IMR-90 (cell line): ENCODE measurements around the gene ISX. TPM values are rescaled to one million over a fixed set of nuclear protein-coding genes. Genes with fewer than 3 reads are reported as not detected.

ENCODE experiments used
- ATAC-seq: fragments of 200-7000 bp; cut with Tn5 transposase; 2 replicates; pipeline ENCODE4 v1.9.1; 2020; ENCODE audit warnings: low read depth, mild to moderate bottlenecking, moderate library complexity
- BruUV-seq: library from RNA; stranded (reverse); fragments of 400-500 nt; replicated peaks from 2 replicates; lab custom pipeline; 2021; lab: Mats Ljungman, UMichigan
- CTCF ChIA-PET: fragments of 300-600 bp; formaldehyde crosslinking; extraction: SDS; loops from one replicate; lab custom pipeline; 2021; ENCODE audit warnings: antibody characterized with exemption; lab: Yijun Ruan, JAX
- POLR2A ChIA-PET: fragments of 300-600 bp; sonication (Branson Sonifier 250); formaldehyde crosslinking; loops from one replicate; lab custom pipeline; 2022; ENCODE audit warnings: antibody characterized with exemption; ENCODE audit not compliant: unreplicated experiment; lab: Charles Lee
- DNase-seq: peaks from one replicate; pipeline ENCODE4 v3.0.0; 2013
- H2AFZ ChIP-seq: replicated peaks from 2 replicates; pipeline ENCODE3; 2013; ENCODE audit warnings: low read length, mild to moderate bottlenecking; ENCODE audit not compliant: poor library complexity
- H2AK5ac ChIP-seq: 2 replicates; pipeline ENCODE4 v1.6.1; 2013; ENCODE audit warnings: low read depth, low read length, inconsistent platforms
- H2AK9ac ChIP-seq: replicated peaks from 2 replicates; pipeline ENCODE3; 2013; ENCODE audit warnings: mild to moderate bottlenecking, low read depth, low read length, moderate library complexity; ENCODE audit not compliant: poor library complexity
- H2BK120ac ChIP-seq: 2 replicates; pipeline ENCODE4 v1.6.1; 2013; ENCODE audit warnings: low read depth, low read length, inconsistent platforms
- H2BK15ac ChIP-seq: 3 replicates; pipeline ENCODE4 v1.6.1; 2013; ENCODE audit warnings: low read depth, low read length, inconsistent platforms
- H2BK20ac ChIP-seq: 2 replicates; pipeline ENCODE4 v1.6.1; 2013; ENCODE audit warnings: low read depth, mild to moderate bottlenecking, inconsistent platforms, low read length, moderate library complexity
- H2BK5ac ChIP-seq: 2 replicates; pipeline ENCODE4 v1.6.1; 2013; ENCODE audit warnings: mild to moderate bottlenecking, low read depth, low read length, inconsistent platforms; ENCODE audit not compliant: poor library complexity, severe bottlenecking
- H3K14ac ChIP-seq: replicated peaks from 2 replicates; pipeline ENCODE4 v1.6.1; 2013; ENCODE audit warnings: low read depth, low read length, inconsistent platforms
- H3K18ac ChIP-seq: 2 replicates; pipeline ENCODE4 v1.6.1; 2013; ENCODE audit warnings: low read depth, low read length, control low read depth
- H3K23ac ChIP-seq: 2 replicates; pipeline ENCODE4 v1.6.1; 2013; ENCODE audit warnings: low read depth, low read length, inconsistent platforms
- H3K27ac ChIP-seq: 2 replicates; pipeline ENCODE4 v1.5.1; 2013; ENCODE audit warnings: mild to moderate bottlenecking, control low read depth, low read length; ENCODE audit not compliant: insufficient read depth
- H3K27me3 ChIP-seq: 2 replicates; pipeline ENCODE4 v1.6.1; 2013; ENCODE audit warnings: low read length; ENCODE audit not compliant: control insufficient read depth, insufficient read depth
- H3K36me3 ChIP-seq: 2 replicates; pipeline ENCODE4 v1.6.1; 2013; ENCODE audit warnings: low read length, mixed read lengths; ENCODE audit not compliant: control insufficient read depth, insufficient read depth
- H3K4ac ChIP-seq: 2 replicates; pipeline ENCODE4 v1.6.1; 2013; ENCODE audit warnings: low read depth, low read length, inconsistent platforms
- H3K4me1 ChIP-seq: 2 replicates; pipeline ENCODE4 v1.6.1; 2013; ENCODE audit warnings: low read length, mixed read lengths; ENCODE audit not compliant: control insufficient read depth, insufficient read depth
- H3K4me2 ChIP-seq: 2 replicates; pipeline ENCODE4 v1.6.1; 2013; ENCODE audit warnings: low read depth, mild to moderate bottlenecking, control low read depth, low read length, moderate library complexity
- H3K4me3 ChIP-seq: 2 replicates; pipeline ENCODE4 v1.5.1; 2013; ENCODE audit warnings: low read depth, mild to moderate bottlenecking, control low read depth, low read length, moderate library complexity; ENCODE audit not compliant: insufficient read depth
- H3K56ac ChIP-seq: 2 replicates; pipeline ENCODE4 v1.6.1; 2013; ENCODE audit warnings: low read length, inconsistent platforms; ENCODE audit not compliant: insufficient read depth; ENCODE audit errors: extremely low read depth
- H3K79me1 ChIP-seq, 2 experiments: 2 replicates each; pipeline ENCODE4 v1.6.1; 2013; ENCODE audit warnings: low read length in 2 of 2, inconsistent platforms in 1 of 2, low read depth in 1 of 2
- H3K9ac ChIP-seq: 2 replicates; pipeline ENCODE4 v1.6.1; 2013; ENCODE audit warnings: low read depth, low read length, control low read depth
- H3K9me1 ChIP-seq: 2 replicates; pipeline ENCODE4 v1.6.1; 2013; ENCODE audit warnings: low read length, inconsistent platforms; ENCODE audit not compliant: insufficient read depth
- H3K9me3 ChIP-seq: 2 replicates; pipeline ENCODE4 v1.6.1; 2013; ENCODE audit warnings: low read length; ENCODE audit not compliant: control insufficient read depth, insufficient read depth
- H4K20me1 ChIP-seq: 2 replicates; pipeline ENCODE4 v1.6.1; 2013; ENCODE audit warnings: low read length, inconsistent platforms; ENCODE audit not compliant: insufficient read depth
- H4K5ac ChIP-seq: 2 replicates; pipeline ENCODE4 v1.6.1; 2013; ENCODE audit warnings: mild to moderate bottlenecking, low read depth, low read length, control low read depth
- H4K8ac ChIP-seq, 2 experiments: 2 replicates each; pipeline ENCODE4 v1.6.1; 2013; ENCODE audit warnings: low read depth in 2 of 2, low read length in 2 of 2, control low read depth in 1 of 2, inconsistent platforms in 1 of 2
- H4K91ac ChIP-seq: 2 replicates; pipeline ENCODE4 v1.6.1; 2013; ENCODE audit warnings: low read depth, low read length, inconsistent platforms; ENCODE audit not compliant: insufficient read depth
- BHLHE40 ChIP-seq: fragments of 150-350 bp; IDR thresholded peaks from 2 replicates; pipeline ENCODE4 v1.6.1; 2016; ENCODE audit warnings: mild to moderate bottlenecking, low read depth, low read length
- CEBPB ChIP-seq: IDR thresholded peaks from 2 replicates; pipeline ENCODE4 v1.6.1; 2012; ENCODE audit warnings: low read depth, low read length, improper control_type of control experiment
- CHD1 ChIP-seq: IDR thresholded peaks from 2 replicates; pipeline ENCODE4 v1.6.1; 2012; ENCODE audit warnings: low read depth, low read length, improper control_type of control experiment
- FOS ChIP-seq: fragments of 150-350 bp; IDR thresholded peaks from 2 replicates; pipeline ENCODE4 v1.6.1; 2016; ENCODE audit warnings: low read depth, low read length
- MAFK ChIP-seq: IDR thresholded peaks from 2 replicates; pipeline ENCODE4 v1.6.1; 2012; ENCODE audit warnings: low read depth, low read length, improper control_type of control experiment
- MAZ ChIP-seq: IDR thresholded peaks from 2 replicates; pipeline ENCODE4 v1.6.1; 2012; ENCODE audit warnings: low read depth, mild to moderate bottlenecking, low read length, improper control_type of control experiment, moderate library complexity, borderline replicate concordance
- MXI1 ChIP-seq: IDR thresholded peaks from 2 replicates; pipeline ENCODE4 v1.6.1; 2012; ENCODE audit warnings: low read depth, mild to moderate bottlenecking, low read length, moderate library complexity, borderline replicate concordance
- NFE2L2 ChIP-seq: fragments of 150-350 bp; IDR thresholded peaks from 2 replicates; pipeline ENCODE4 v1.6.1; 2016; ENCODE audit warnings: low read depth, mild to moderate bottlenecking, low read length
- POLR2A ChIP-seq: IDR thresholded peaks from 2 replicates; pipeline ENCODE4 v1.6.1; 2012; ENCODE audit warnings: mild to moderate bottlenecking, low read depth, low read length
- RAD21 ChIP-seq: IDR thresholded peaks from 2 replicates; pipeline ENCODE4 v1.6.1; 2012; ENCODE audit warnings: low read length, improper control_type of control experiment
- RCOR1 ChIP-seq: IDR thresholded peaks from 2 replicates; pipeline ENCODE4 v1.6.1; 2012; ENCODE audit warnings: mild to moderate bottlenecking, low read length, improper control_type of control experiment; ENCODE audit not compliant: insufficient replicate concordance
- RFX5 ChIP-seq: IDR thresholded peaks from 2 replicates; pipeline ENCODE4 v1.8.0; 2012; ENCODE audit warnings: low read depth, mild to moderate bottlenecking, low read length, moderate library complexity
- SMC3 ChIP-seq: fragments of 150-350 bp; IDR thresholded peaks from 2 replicates; pipeline ENCODE4 v1.6.1; 2016; ENCODE audit warnings: low read depth, mild to moderate bottlenecking, antibody characterized with exemption, low read length, moderate library complexity
- WGBS, 2 experiments: methylation state at CpG; one replicate each; pipeline versions ENCODE4 v1.1.5 to v1.1.7; 2013; ENCODE audit warnings: missing lambda C conversion rate in 2 of 2; ENCODE audit not compliant: insufficient read length in 1 of 2; ENCODE audit errors: extremely low coverage in 2 of 2; 5-methylcytosine and 5-hydroxymethylcytosine counted together
- dilution Hi-C: fragments of 300-500 bp; cut with HindIII; formaldehyde crosslinking; loops from one replicate; pipeline ENCODE4 v1.14.3; 2018; ENCODE audit warnings: low sequenced_read_pairs; ENCODE audit not compliant: unreplicated experiment
- in situ Hi-C: fragments of 300-500 bp; cut with MboI; formaldehyde crosslinking; loops from 3 replicates; pipeline ENCODE4 v1.14.3; 2019; ENCODE audit warnings: low sequenced_read_pairs, inconsistent platforms, mixed read lengths
- intact Hi-C: fragments of 100-400 bp; cut with micrococcal nuclease; formaldehyde crosslinking; loops from 2 replicates; pipeline ENCODE4 v1.10.0; 2022
- polyA plus RNA-seq, 3 experiments: library from polyadenylated mRNA; depleted of rRNA; stranded (reverse); fragments of >200 nt; gene quantifications; 2 replicates each; pipeline ENCODE4 v1.2.3, GENCODE V29; 2012; ENCODE audit warnings: low replicate concordance in 1 of 3
- total RNA-seq: library from RNA; depleted of rRNA; stranded (reverse); fragments of >200 nt; gene quantifications from 2 replicates; pipeline ENCODE4 v1.2.3, GENCODE V29; 2012
- TF ChIP-seq, protein P1 (sequence below): fragments of 150-350 bp; IDR thresholded peaks from 2 replicates; pipeline ENCODE4 v1.6.1; 2016; ENCODE audit warnings: low read depth, mild to moderate bottlenecking, low read length, moderate library complexity, borderline replicate concordance
- TF ChIP-seq, protein P2 (sequence below): conservative IDR thresholded peaks from 2 replicates; pipeline ENCODE4 v1.5.1; 2012; ENCODE audit warnings: mild to moderate bottlenecking, low read depth, low read length, improper control_type of control experiment
- TF ChIP-seq, protein P3 (sequence below): fragments of 150-350 bp; IDR thresholded peaks from 2 replicates; pipeline ENCODE4 v1.6.1; 2017; ENCODE audit warnings: mild to moderate bottlenecking, antibody characterized with exemption, low read length, low read depth

Gene ISX
- total and polyA plus RNA-seq, 2 of the 4 experiments (the other 2 are of a cell fraction) = not detected

DNA sequence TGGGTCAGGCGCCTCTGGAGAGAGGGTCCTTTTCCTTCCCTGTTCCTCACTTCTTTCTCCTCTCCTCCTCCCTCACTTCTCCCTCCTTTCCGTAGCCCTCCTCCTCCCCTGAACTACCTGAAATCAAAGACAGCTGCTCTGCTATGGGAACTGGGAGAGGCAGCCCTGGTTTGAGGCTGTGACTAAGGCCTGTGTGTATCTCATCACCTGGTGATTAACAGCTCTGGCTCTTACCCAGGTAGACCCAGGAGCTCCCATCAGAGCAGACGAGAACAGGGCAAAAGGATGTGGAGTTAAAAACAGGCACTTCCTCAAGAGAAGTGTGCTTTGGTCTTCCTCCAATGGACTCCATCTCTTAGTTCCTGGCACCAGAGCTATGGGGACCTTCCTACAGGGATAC lies 5.8 kb downstream of the ISX start:
- POLR2A ChIA-PET = no interaction called here
- intact Hi-C loops = no loop called here

More for the DNA sequence above, 5.8 kb downstream of the ISX start:
- no peak for DNase-seq
- H4K20me1 ChIP-seq = no peaks in the 10 kb centered on the region
- H3K79me1 ChIP-seq = no peaks in the 10 kb centered on the region
- H3K4me2 ChIP-seq = no peak overlapping the region
- H4K8ac ChIP-seq = no peak overlapping the region
- H3K27me3 ChIP-seq = no peaks in the 10 kb centered on the region
- no peaks in the 10 kb centered on the region for H3K36me3 ChIP-seq
- H3K18ac ChIP-seq = no peak overlapping the region
- TF ChIP-seq BHLHE40 = no peak
- no peak for TF ChIP-seq RFX5
- TF ChIP-seq, protein P1, sequence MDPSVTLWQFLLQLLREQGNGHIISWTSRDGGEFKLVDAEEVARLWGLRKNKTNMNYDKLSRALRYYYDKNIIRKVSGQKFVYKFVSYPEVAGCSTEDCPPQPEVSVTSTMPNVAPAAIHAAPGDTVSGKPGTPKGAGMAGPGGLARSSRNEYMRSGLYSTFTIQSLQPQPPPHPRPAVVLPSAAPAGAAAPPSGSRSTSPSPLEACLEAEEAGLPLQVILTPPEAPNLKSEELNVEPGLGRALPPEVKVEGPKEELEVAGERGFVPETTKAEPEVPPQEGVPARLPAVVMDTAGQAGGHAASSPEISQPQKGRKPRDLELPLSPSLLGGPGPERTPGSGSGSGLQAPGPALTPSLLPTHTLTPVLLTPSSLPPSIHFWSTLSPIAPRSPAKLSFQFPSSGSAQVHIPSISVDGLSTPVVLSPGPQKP = no peak
- TF ChIP-seq MXI1 = no peak
- TF ChIP-seq POLR2A = no peak
- TF ChIP-seq RAD21 = no peak
- TF ChIP-seq CHD1 = no peak
- TF ChIP-seq, protein P2, sequence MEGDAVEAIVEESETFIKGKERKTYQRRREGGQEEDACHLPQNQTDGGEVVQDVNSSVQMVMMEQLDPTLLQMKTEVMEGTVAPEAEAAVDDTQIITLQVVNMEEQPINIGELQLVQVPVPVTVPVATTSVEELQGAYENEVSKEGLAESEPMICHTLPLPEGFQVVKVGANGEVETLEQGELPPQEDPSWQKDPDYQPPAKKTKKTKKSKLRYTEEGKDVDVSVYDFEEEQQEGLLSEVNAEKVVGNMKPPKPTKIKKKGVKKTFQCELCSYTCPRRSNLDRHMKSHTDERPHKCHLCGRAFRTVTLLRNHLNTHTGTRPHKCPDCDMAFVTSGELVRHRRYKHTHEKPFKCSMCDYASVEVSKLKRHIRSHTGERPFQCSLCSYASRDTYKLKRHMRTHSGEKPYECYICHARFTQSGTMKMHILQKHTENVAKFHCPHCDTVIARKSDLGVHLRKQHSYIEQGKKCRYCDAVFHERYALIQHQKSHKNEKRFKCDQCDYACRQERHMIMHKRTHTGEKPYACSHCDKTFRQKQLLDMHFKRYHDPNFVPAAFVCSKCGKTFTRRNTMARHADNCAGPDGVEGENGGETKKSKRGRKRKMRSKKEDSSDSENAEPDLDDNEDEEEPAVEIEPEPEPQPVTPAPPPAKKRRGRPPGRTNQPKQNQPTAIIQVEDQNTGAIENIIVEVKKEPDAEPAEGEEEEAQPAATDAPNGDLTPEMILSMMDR = no peak
- no peak for TF ChIP-seq CEBPB
- no peak for TF ChIP-seq MAZ
- TF ChIP-seq, protein P3, sequence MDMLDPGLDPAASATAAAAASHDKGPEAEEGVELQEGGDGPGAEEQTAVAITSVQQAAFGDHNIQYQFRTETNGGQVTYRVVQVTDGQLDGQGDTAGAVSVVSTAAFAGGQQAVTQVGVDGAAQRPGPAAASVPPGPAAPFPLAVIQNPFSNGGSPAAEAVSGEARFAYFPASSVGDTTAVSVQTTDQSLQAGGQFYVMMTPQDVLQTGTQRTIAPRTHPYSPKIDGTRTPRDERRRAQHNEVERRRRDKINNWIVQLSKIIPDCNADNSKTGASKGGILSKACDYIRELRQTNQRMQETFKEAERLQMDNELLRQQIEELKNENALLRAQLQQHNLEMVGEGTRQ = no peak
- TF ChIP-seq NFE2L2 = no peak
- TF ChIP-seq RCOR1 = no peak
- no peak for TF ChIP-seq SMC3
- no peak for TF ChIP-seq FOS
- TF ChIP-seq MAFK = no peak
- WGBS, 2 experiments = no CpG with 5 or more reads among the region's 3 CpGs
- no peak overlapping the region for H2AK9ac ChIP-seq
- H2BK20ac ChIP-seq = no peak overlapping the region
- no peak overlapping the region for H2BK5ac ChIP-seq
- no peak overlapping the region for H3K9ac ChIP-seq
- H3K4me1 ChIP-seq = no peaks in the 10 kb centered on the region
- in situ Hi-C loops = no loop called here
- no peak overlapping the region for H2BK120ac ChIP-seq
- H3K9me1 ChIP-seq = no peaks in the 10 kb centered on the region
- ATAC-seq = no peak
- no peak overlapping the region for H3K14ac ChIP-seq
- peaks cover 16% of the 10 kb centered on the region for H3K9me3 ChIP-seq
- no peak overlapping the region for H2AK5ac ChIP-seq
- no peak overlapping the region for H3K4me3 ChIP-seq
- no peak overlapping the region for H4K5ac ChIP-seq
- no TSS peak for BruUV-seq
- H3K23ac ChIP-seq = no peak overlapping the region
- CTCF ChIA-PET = no interaction called here
- no peak overlapping the region for H2BK15ac ChIP-seq
- no peak overlapping the region for H3K56ac ChIP-seq
- H4K91ac ChIP-seq = no peak overlapping the region
- no peak overlapping the region for H3K4ac ChIP-seq
- H3K27ac ChIP-seq = no peak overlapping the region
- dilution Hi-C loops = no loop called here
- no peak overlapping the region for H2AFZ ChIP-seq
